Peyer's patch (tissue), 4 donors: ENCODE data around the gene ARHGEF4. TPM values are rescaled to one million over a fixed set of nuclear protein-coding genes. Genes with fewer than 3 reads are reported as not detected.

Experiments used
- DNase-seq, 3 donors: peaks; one replicate each; pipeline ENCODE4 v3.0.0-alpha.2; 2017 to 2019
- H3K27ac ChIP-seq, 4 donors: fragments of 200-600 bp; sonication (generic); one replicate each; pipeline ENCODE4 v1.5.1; 2016 to 2019
- H3K27me3 ChIP-seq, 2 donors: fragments of 200-600 bp; sonication (generic); one replicate each; pipeline ENCODE4 v1.5.1; 2019
- H3K36me3 ChIP-seq, 3 donors: fragments of 200-600 bp; sonication (generic); one replicate each; pipeline ENCODE4 v1.5.1; 2016 to 2019
- H3K4me1 ChIP-seq, 4 donors: fragments of 200-600 bp; sonication (generic); one replicate each; pipeline ENCODE4 v1.5.1; 2016 to 2019
- H3K4me3 ChIP-seq, 4 donors: fragments of 200-600 bp; sonication (generic); 1 replicate in 3 of 4; 2 replicates in 1 of 4; pipeline ENCODE4 v1.5.1; 2016 to 2019; ENCODE audit warnings: mild to moderate bottlenecking in 1 of 4
- H3K9me3 ChIP-seq, 4 donors: fragments of 200-600 bp; sonication (generic); one replicate each; pipeline ENCODE4 v1.5.1; 2016 to 2019; ENCODE audit warnings: mild to moderate bottlenecking in 1 of 4
- CTCF ChIP-seq, 6 experiments: fragments of 450-650 bp in 4 of 6; fragments of 200-600 bp in 2 of 6; sonication (generic) in 1 of 6; IDR thresholded peaks; one replicate each; pipeline ENCODE4 v1.5.1; 2017 to 2019; ENCODE audit warnings: antibody characterized with exemption in 6 of 6, mild to moderate bottlenecking in 3 of 6, moderate library complexity in 1 of 6
- POLR2A ChIP-seq, 2 donors: fragments of 450-650 bp; IDR thresholded peaks; one replicate each; pipeline ENCODE4 v1.5.1; 2017; ENCODE audit warnings: antibody characterized with exemption in 2 of 2, mild to moderate bottlenecking in 2 of 2, moderate library complexity in 2 of 2
- total RNA-seq, 4 donors: library from RNA; depleted of rRNA; stranded (reverse); fragments of >200 nt; gene quantifications; one replicate each; pipeline ENCODE4 v1.1.0, GENCODE V29; 2016

The ARHGEF4 gene
- total RNA-seq, 4 donors from 2014 or later = 1.1 to 10.7 (median 1.6) TPM

- Histone ChIP-seq H3K4me1 (no peaks in the 10 kb centered on the region), H3K36me3 (no peaks in the 10 kb centered on the region), H3K27me3 (no peaks in the 10 kb centered on the region), H3K9me3 (no peaks in the 10 kb centered on the region), H3K27ac (no peak overlapping the region), H3K4me3 (no peak overlapping the region)
- DNase-seq = no peak
- TF ChIP-seq POLR2A (IDR thresholded peaks at IDR 0.05) (no peak), CTCF (IDR thresholded peaks at IDR 0.05) (no peak)
Observed at GRCh38 chr2:130887643-130888042, 50.9 kb downstream of the ARHGEF4 start.

GRCh38 chr2:130890941-130891669 lies 54.4 kb downstream of the ARHGEF4 start:
- H3K27ac ChIP-seq = no peak overlapping the region
- no peaks in the 10 kb centered on the region for H3K4me1 ChIP-seq
- no peaks in the 10 kb centered on the region for H3K27me3 ChIP-seq
- no peaks in the 10 kb centered on the region for H3K36me3 ChIP-seq
- TF ChIP-seq POLR2A (IDR thresholded peaks at IDR 0.05) = no peak
- no peak for TF ChIP-seq CTCF (IDR thresholded peaks at IDR 0.05)
- no peak overlapping the region for H3K4me3 ChIP-seq
- H3K9me3 ChIP-seq = no peaks in the 10 kb centered on the region
- DNase-seq = no peak

- Histone ChIP-seq H3K4me3 (no peak overlapping the region), H3K27me3 (no peaks in the 10 kb centered on the region), H3K36me3 (no peaks in the 10 kb centered on the region), H3K4me1 (no peaks in the 10 kb centered on the region), H3K9me3 (no peaks in the 10 kb centered on the region), H3K27ac (no peak overlapping the region)
- no peak for DNase-seq
- no peak for TF ChIP-seq POLR2A (IDR thresholded peaks at IDR 0.05)
- no peak for TF ChIP-seq CTCF (IDR thresholded peaks at IDR 0.05)
Observed at GRCh38 chr2:130891966-130892365, 55.3 kb downstream of the ARHGEF4 start.

- no peak overlapping the region for H3K27ac ChIP-seq
Observed at GRCh38 chr2:130892793-130893785, 56.4 kb downstream of the ARHGEF4 start.

More at GRCh38 chr2:130892793-130893785, 56.4 kb downstream of the ARHGEF4 start:
- DNase-seq = no peak
- TF ChIP-seq CTCF (IDR thresholded peaks at IDR 0.05) (no peak), POLR2A (IDR thresholded peaks at IDR 0.05) (no peak)
- H3K27me3 ChIP-seq = no peaks in the 10 kb centered on the region
- H3K9me3 ChIP-seq = no peaks in the 10 kb centered on the region
- no peaks in the 10 kb centered on the region for H3K4me1 ChIP-seq
- no peak overlapping the region for H3K4me3 ChIP-seq
- no peaks in the 10 kb centered on the region for H3K36me3 ChIP-seq
